Measurements from ENCODE around the gene TMEM175.

DNA sequence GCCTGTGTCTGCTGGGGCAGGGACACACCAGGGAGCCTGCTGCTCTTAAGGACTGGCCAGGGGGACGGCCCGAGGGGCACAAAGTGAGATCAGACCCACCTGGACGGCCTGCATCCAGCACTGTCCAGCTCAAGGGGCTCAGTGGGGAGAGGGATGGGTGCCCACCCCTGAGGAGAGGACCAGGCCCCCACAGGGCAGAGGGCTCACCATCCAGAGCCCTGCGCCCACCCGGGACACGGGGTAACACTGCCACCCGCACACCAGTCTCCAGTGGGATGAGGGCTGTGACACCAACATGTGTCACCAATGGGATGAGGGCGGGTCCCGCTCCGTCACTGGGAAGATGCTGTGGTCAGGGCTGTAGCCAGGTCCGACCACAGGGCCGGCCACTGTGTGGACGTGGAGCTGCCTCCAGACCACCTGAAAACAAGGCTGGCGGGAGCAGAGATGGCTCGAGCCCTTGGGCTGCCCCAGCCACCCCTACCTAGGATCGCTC is 27.9 kb downstream of the TMEM175 start:
- no peak for TF ChIP-seq POLR2A (IDR thresholded peaks at IDR 0.05; ENCODE audit: low read length)
- TF ChIP-seq GATA1 (IDR thresholded peaks at IDR 0.05; ENCODE audit: low read depth, low read length): no peak
